CD14-positive monocyte (primary cell): ENCODE measurements around the gene FAXC. TPM values are rescaled to one million over a fixed set of nuclear protein-coding genes. Genes with fewer than 3 reads are reported as not detected.

Source experiments
- DNase-seq, 3 donors: peaks; one replicate each; pipeline ENCODE4 v3.0.0-alpha.2; 2011 to 2022
- H2AFZ ChIP-seq: 2 replicates; pipeline ENCODE4 v1.6.0; 2012; ENCODE audit warnings: mild to moderate bottlenecking, low read depth, low read length, inconsistent platforms; ENCODE audit not compliant: insufficient read depth, poor library complexity, severe bottlenecking
- H3K27ac ChIP-seq, 2 donors: 1 replicate in 1 of 2; 2 replicates in 1 of 2; pipeline ENCODE4 v1.5.1; 2012 to 2013; ENCODE audit warnings: low read length in 2 of 2, control low read depth in 1 of 2, inconsistent platforms in 1 of 2, low read depth in 1 of 2, mild to moderate bottlenecking in 1 of 2
- H3K27me3 ChIP-seq, 2 donors: one replicate each; pipeline versions ENCODE4 v1.6.0 to v1.6.1; 2011 to 2013; ENCODE audit warnings: low read length in 2 of 2; ENCODE audit not compliant: control insufficient read depth in 2 of 2, insufficient read depth in 2 of 2
- H3K36me3 ChIP-seq, 2 donors: replicated peaks in 1 of 2; 1 replicate in 1 of 2; 2 replicates in 1 of 2; pipeline versions ENCODE4 v1.5.1 to v1.6.1; 2012 to 2013; ENCODE audit warnings: low read length in 2 of 2, control low read depth in 1 of 2, inconsistent platforms in 1 of 2, mild to moderate bottlenecking in 1 of 2; ENCODE audit not compliant: insufficient read depth in 2 of 2, control insufficient read depth in 1 of 2
- H3K4me1 ChIP-seq, 2 donors: 1 replicate in 1 of 2; 2 replicates in 1 of 2; pipeline versions ENCODE4 v1.5.1 to v1.6.1; 2012 to 2013; ENCODE audit warnings: low read length in 2 of 2, control low read depth in 1 of 2, inconsistent platforms in 1 of 2, mild to moderate bottlenecking in 1 of 2, moderate library complexity in 1 of 2; ENCODE audit not compliant: insufficient read depth in 2 of 2, control insufficient read depth in 1 of 2
- H3K4me2 ChIP-seq: replicated peaks from 2 replicates; pipeline ENCODE3; 2012; ENCODE audit warnings: low read length, moderate library complexity, mild to moderate bottlenecking; ENCODE audit not compliant: poor library complexity, severe bottlenecking; ENCODE audit errors: extremely low read depth
- H3K4me3 ChIP-seq, 3 experiments: fragments of 200-600 bp in 1 of 3; sonication (generic) in 1 of 3; replicated peaks in 1 of 3; 1 replicate in 2 of 3; 2 replicates in 1 of 3; pipeline ENCODE4 v1.5.1; 2011 to 2013; ENCODE audit warnings: low read length in 3 of 3, mild to moderate bottlenecking in 3 of 3, control low read depth in 2 of 3, low read depth in 2 of 3, inconsistent platforms in 1 of 3, moderate library complexity in 1 of 3
- H3K79me2 ChIP-seq: 2 replicates; pipeline ENCODE4 v1.6.0; 2012; ENCODE audit warnings: mild to moderate bottlenecking, control low read depth, inconsistent platforms, low read length, moderate library complexity; ENCODE audit not compliant: insufficient read depth
- H3K9ac ChIP-seq: 2 replicates; pipeline ENCODE4 v1.6.0; 2017; ENCODE audit warnings: low read length, mild to moderate bottlenecking; ENCODE audit not compliant: insufficient read depth, poor library complexity, severe bottlenecking
- H3K9me3 ChIP-seq, 2 donors: replicated peaks in 1 of 2; 1 replicate in 1 of 2; 2 replicates in 1 of 2; pipeline versions ENCODE4 v1.5.1 to v1.6.1; 2012 to 2013; ENCODE audit warnings: low read length in 2 of 2, control low read depth in 1 of 2; ENCODE audit not compliant: control insufficient read depth in 1 of 2, insufficient read depth in 1 of 2
- H4K20me1 ChIP-seq: 2 replicates; pipeline ENCODE4 v1.6.0; 2012; ENCODE audit warnings: mild to moderate bottlenecking, low read length, control low read depth, moderate library complexity; ENCODE audit not compliant: insufficient read depth
- H3K27ac Mint-ChIP-seq, 7 donors: one replicate each; pipeline ENCODE4 v1.8.0; 2020; ENCODE audit warnings: mild to moderate bottlenecking in 7 of 7, mixed read lengths in 7 of 7, moderate library complexity in 6 of 7, inconsistent platforms in 2 of 7
- H3K27me3 Mint-ChIP-seq, 3 donors: one replicate each; pipeline ENCODE4 v1.8.0; 2021 to 2022; ENCODE audit warnings: low read depth in 3 of 3, mild to moderate bottlenecking in 3 of 3, mixed read lengths in 3 of 3, moderate library complexity in 3 of 3, inconsistent platforms in 1 of 3
- H3K36me3 Mint-ChIP-seq, 2 donors: one replicate each; pipeline ENCODE4 v1.8.0; 2020; ENCODE audit warnings: mixed read lengths in 2 of 2, inconsistent platforms in 1 of 2, mild to moderate bottlenecking in 1 of 2
- H3K4me1 Mint-ChIP-seq: one replicate; pipeline ENCODE4 v1.8.0; 2020; ENCODE audit warnings: mild to moderate bottlenecking, mixed read lengths
- H3K4me3 Mint-ChIP-seq, 2 donors: one replicate each; pipeline ENCODE4 v1.8.0; 2020; ENCODE audit warnings: mild to moderate bottlenecking in 2 of 2, mixed read lengths in 2 of 2, moderate library complexity in 1 of 2
- H3K9me3 Mint-ChIP-seq, 7 donors: one replicate each; pipeline ENCODE4 v1.8.0; 2020 to 2022; ENCODE audit warnings: mixed read lengths in 7 of 7, mild to moderate bottlenecking in 6 of 7, moderate library complexity in 6 of 7, inconsistent platforms in 2 of 7
- WGBS: methylation state at CpG from one replicate; pipeline ENCODE4 v1.1.5; 2013; ENCODE audit warnings: missing lambda C conversion rate; ENCODE audit not compliant: insufficient coverage; 5-methylcytosine and 5-hydroxymethylcytosine counted together
- intact Hi-C, 2 donors: fragments of 100-400 bp; cut with micrococcal nuclease; formaldehyde crosslinking; loops; one replicate each; pipeline versions ENCODE4 v1.15.0 to v1.15.1; 2023
- polyA plus RNA-seq, 3 donors: library from polyadenylated mRNA; depleted of rRNA in 1 of 3; unstranded in 2 of 3; stranded (reverse) in 1 of 3; fragments of 300-500 nt in 2 of 3; fragments of >200 nt in 1 of 3; fragmentation: Illumina TruSeq in 2 of 3; gene quantifications; 1 replicate in 2 of 3; 2 replicates in 1 of 3; pipeline ENCODE4 v1.2.3, GENCODE V29; 2012 to 2021
- TF ChIP-seq, protein P1 (sequence below): fragments of 200-600 bp; IDR thresholded peaks from one replicate; pipeline ENCODE4 v1.8.0; 2022; ENCODE audit warnings: antibody characterized with exemption, mild to moderate bottlenecking

The FAXC gene
- polyA plus RNA-seq, 3 donors = not detected

DNA sequence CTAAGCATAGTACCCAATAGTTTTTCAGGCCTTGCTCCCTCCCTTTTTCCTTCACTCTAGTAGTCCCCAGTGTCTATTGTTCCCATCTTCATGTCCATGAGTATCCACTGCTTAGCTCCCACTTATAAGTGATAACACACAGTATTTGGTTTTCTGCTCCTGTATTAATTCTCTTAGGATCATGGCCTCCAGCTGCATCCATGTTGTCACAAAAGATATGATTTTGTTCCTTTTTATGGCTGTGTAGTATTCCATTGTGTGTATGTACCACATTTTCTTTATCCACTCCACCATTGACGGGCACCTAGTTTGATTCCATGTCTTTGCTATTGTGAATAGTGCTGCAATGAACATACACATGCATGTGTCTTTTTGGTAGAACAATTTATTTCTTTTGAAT is 102.9 kb downstream of the FAXC start:
- Histone ChIP-seq H3K27me3 (no peaks in the 10 kb centered on the region), H3K79me2 (no peaks in the 10 kb centered on the region), H3K4me1 (no peaks in the 10 kb centered on the region), H3K4me2 (no peak overlapping the region), H3K36me3 (no peaks in the 10 kb centered on the region), H3K27ac (no peak overlapping the region), H2AFZ (no peak overlapping the region), H3K4me3 (no peak overlapping the region), H4K20me1 (no peaks in the 10 kb centered on the region), H3K9me3 (no peaks in the 10 kb centered on the region), H3K9ac (no peak overlapping the region)
- H3K9me3 Mint-ChIP-seq = peaks cover 0 to 2% (median 0%) of the 10 kb centered on the region in 7 donors
- H3K4me3 Mint-ChIP-seq = no peak overlapping the region
- DNase-seq = no peak
- H3K27ac Mint-ChIP-seq = no peak overlapping the region
- no peaks in the 10 kb centered on the region for H3K4me1 Mint-ChIP-seq
- no peaks in the 10 kb centered on the region for H3K27me3 Mint-ChIP-seq
- TF ChIP-seq, protein P1, sequence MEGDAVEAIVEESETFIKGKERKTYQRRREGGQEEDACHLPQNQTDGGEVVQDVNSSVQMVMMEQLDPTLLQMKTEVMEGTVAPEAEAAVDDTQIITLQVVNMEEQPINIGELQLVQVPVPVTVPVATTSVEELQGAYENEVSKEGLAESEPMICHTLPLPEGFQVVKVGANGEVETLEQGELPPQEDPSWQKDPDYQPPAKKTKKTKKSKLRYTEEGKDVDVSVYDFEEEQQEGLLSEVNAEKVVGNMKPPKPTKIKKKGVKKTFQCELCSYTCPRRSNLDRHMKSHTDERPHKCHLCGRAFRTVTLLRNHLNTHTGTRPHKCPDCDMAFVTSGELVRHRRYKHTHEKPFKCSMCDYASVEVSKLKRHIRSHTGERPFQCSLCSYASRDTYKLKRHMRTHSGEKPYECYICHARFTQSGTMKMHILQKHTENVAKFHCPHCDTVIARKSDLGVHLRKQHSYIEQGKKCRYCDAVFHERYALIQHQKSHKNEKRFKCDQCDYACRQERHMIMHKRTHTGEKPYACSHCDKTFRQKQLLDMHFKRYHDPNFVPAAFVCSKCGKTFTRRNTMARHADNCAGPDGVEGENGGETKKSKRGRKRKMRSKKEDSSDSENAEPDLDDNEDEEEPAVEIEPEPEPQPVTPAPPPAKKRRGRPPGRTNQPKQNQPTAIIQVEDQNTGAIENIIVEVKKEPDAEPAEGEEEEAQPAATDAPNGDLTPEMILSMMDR = no peak
- intact Hi-C loops = no loop called here
- no CpG with 5 or more reads among the region's 1 CpG for whole genome bisulfite sequencing
- H3K36me3 Mint-ChIP-seq = no peaks in the 10 kb centered on the region

DNA sequence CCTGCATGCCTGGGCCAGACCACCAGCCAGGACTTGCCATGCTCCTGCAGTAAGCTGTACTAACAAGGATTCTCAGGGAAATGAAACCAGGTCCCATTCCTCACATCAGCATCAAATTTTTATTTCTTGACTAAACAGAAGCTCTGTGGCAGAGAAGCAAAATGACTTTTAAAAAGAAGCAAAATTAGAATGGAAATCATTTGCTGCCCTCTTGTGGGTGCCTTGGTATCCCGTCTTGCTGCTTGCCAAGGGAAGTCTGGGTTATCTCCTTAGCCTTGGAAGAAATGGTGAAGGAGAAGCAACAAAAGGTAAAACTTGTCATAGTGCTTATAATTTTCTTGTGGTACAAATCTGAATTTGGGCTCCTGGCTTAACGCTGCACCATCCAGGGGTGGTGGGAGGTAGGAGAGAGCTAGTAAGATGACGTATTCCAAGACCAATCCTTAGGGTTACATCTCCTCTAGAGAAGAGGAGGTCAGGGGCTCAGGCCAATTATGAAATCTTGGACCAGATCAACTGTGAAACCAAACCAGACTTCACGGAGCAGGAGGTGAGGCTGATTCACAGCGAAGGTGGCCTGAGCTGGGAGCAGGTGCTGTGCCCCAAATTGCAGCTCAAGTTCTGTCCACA is 107.5 kb downstream of the FAXC start:
- TF ChIP-seq, protein P1 = no peak
- H3K79me2 ChIP-seq = no peaks in the 10 kb centered on the region
- no peak overlapping the region for H2AFZ ChIP-seq
- no peaks in the 10 kb centered on the region for H3K4me1 ChIP-seq
- Mint-ChIP-seq H3K27me3 (peaks cover 0 to 5% (median 0%) of the 10 kb centered on the region in 3 donors), H3K4me3 (no peak overlapping the region), H3K27ac (no peak overlapping the region), H3K9me3 (peaks cover 0 to 4% (median 0%) of the 10 kb centered on the region in 7 donors), H3K4me1 (no peaks in the 10 kb centered on the region), H3K36me3 (no peaks in the 10 kb centered on the region)
- intact Hi-C loops = no loop called here
- WGBS = 46% methylated on average over 3 of the region's 5 CpGs
- H3K27me3 ChIP-seq = no peaks in the 10 kb centered on the region
- H3K36me3 ChIP-seq = no peaks in the 10 kb centered on the region
- H3K9me3 ChIP-seq = no peaks in the 10 kb centered on the region
- no peaks in the 10 kb centered on the region for H4K20me1 ChIP-seq
- H3K4me2 ChIP-seq = no peak overlapping the region
- no peak overlapping the region for H3K9ac ChIP-seq
- no peak overlapping the region for H3K27ac ChIP-seq
- DNase-seq = no peak
- H3K4me3 ChIP-seq = no peak overlapping the region
